HEK293T (cell line): Measurements from ENCODE around the gene S100P.

Source experiments
- BHLHE40 ChIP-seq: fragments of 450-650 bp; IDR thresholded peaks from 2 replicates; pipeline ENCODE4 v1.6.1; 2016; ENCODE audit warnings: mild to moderate bottlenecking, moderate library complexity, borderline replicate concordance
- CTBP1 ChIP-seq: fragments of 450-650 bp; IDR thresholded peaks from 2 replicates; pipeline ENCODE4 v1.6.1; 2016; ENCODE audit warnings: borderline replicate concordance
- FOXA1 ChIP-seq: fragments of 450-650 bp; IDR thresholded peaks from 2 replicates; pipeline ENCODE4 v1.6.1; 2016; ENCODE audit warnings: mild to moderate bottlenecking
- FOXK2 ChIP-seq: fragments of 450-650 bp; IDR thresholded peaks from 2 replicates; pipeline ENCODE4 v1.6.1; 2016; ENCODE audit warnings: mild to moderate bottlenecking
- HDGF ChIP-seq: fragments of 450-650 bp; IDR thresholded peaks from 2 replicates; pipeline ENCODE4 v1.6.1; 2017; ENCODE audit warnings: antibody characterized with exemption, borderline replicate concordance
- LEF1 ChIP-seq: fragments of 450-650 bp; IDR thresholded peaks from 2 replicates; pipeline ENCODE4 v1.6.1; 2017; ENCODE audit warnings: mild to moderate bottlenecking, borderline replicate concordance
- SP1 ChIP-seq: fragments of 450-650 bp; IDR thresholded peaks from 2 replicates; pipeline ENCODE4 v1.6.1; 2017
- SUZ12 ChIP-seq: fragments of 450-650 bp; IDR thresholded peaks from 2 replicates; pipeline ENCODE4 v1.6.1; 2016; ENCODE audit warnings: mild to moderate bottlenecking

- TF ChIP-seq FOXK2 (no peak), BHLHE40 (no peak), LEF1 (no peak), SP1 (no peak), FOXA1 (no peak), HDGF (no peak), CTBP1 (no peak), SUZ12 (no peak)
These were observed 46.7 kb downstream of the S100P start for GRCh38 chr4:6740347-6740746.
